ENCODE data around the gene MTFR1L. TPM values are rescaled to one million over a fixed set of nuclear protein-coding genes. Genes with fewer than 3 reads are reported as not detected.

The MTFR1L gene
- total RNA-seq, 1 donor from 2014 or later: 48.1 TPM

DNA sequence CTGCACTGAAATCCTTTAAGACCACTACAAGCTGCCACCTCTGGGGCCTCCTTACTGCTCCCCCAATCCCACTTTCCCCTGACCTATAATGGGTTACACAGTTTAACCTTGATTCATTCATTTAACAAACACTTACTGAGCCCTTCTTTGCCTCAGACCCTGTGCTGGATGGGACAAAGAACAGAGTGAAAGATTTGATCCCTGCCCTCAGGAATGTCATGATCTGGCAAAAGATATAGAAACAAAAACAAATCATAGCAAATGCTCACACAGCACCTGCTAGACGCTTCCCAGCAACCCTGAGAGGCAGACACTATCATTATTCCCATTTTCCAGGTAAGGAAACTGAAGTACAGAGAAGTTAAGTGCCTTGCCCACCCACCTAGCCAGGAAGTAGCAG, 46.5 kb downstream of the MTFR1L start:
- H3K9me3 Mint-ChIP-seq (ENCODE audit: unreplicated experiment): no peaks in the 10 kb centered on the region
- peak overlapping the region; percentile 14 for H3K27ac Mint-ChIP-seq (ENCODE audit: unreplicated experiment)
- H3K36me3 Mint-ChIP-seq (ENCODE audit: low read depth, unreplicated experiment): peaks cover 29% of the 10 kb centered on the region
- TF ChIP-seq, protein P1, sequence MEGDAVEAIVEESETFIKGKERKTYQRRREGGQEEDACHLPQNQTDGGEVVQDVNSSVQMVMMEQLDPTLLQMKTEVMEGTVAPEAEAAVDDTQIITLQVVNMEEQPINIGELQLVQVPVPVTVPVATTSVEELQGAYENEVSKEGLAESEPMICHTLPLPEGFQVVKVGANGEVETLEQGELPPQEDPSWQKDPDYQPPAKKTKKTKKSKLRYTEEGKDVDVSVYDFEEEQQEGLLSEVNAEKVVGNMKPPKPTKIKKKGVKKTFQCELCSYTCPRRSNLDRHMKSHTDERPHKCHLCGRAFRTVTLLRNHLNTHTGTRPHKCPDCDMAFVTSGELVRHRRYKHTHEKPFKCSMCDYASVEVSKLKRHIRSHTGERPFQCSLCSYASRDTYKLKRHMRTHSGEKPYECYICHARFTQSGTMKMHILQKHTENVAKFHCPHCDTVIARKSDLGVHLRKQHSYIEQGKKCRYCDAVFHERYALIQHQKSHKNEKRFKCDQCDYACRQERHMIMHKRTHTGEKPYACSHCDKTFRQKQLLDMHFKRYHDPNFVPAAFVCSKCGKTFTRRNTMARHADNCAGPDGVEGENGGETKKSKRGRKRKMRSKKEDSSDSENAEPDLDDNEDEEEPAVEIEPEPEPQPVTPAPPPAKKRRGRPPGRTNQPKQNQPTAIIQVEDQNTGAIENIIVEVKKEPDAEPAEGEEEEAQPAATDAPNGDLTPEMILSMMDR (IDR thresholded peaks at IDR 0.05; ENCODE audit: unreplicated experiment): no peak
- DNase-seq (ENCODE audit: low spot score): no peak
- peaks cover 12% of the 10 kb centered on the region for H3K4me1 Mint-ChIP-seq (ENCODE audit: unreplicated experiment)
- peaks cover 8% of the 10 kb centered on the region for H3K27me3 Mint-ChIP-seq (ENCODE audit: unreplicated experiment)
- H3K4me3 Mint-ChIP-seq (ENCODE audit: unreplicated experiment): peak overlapping the region; percentile 10

DNA sequence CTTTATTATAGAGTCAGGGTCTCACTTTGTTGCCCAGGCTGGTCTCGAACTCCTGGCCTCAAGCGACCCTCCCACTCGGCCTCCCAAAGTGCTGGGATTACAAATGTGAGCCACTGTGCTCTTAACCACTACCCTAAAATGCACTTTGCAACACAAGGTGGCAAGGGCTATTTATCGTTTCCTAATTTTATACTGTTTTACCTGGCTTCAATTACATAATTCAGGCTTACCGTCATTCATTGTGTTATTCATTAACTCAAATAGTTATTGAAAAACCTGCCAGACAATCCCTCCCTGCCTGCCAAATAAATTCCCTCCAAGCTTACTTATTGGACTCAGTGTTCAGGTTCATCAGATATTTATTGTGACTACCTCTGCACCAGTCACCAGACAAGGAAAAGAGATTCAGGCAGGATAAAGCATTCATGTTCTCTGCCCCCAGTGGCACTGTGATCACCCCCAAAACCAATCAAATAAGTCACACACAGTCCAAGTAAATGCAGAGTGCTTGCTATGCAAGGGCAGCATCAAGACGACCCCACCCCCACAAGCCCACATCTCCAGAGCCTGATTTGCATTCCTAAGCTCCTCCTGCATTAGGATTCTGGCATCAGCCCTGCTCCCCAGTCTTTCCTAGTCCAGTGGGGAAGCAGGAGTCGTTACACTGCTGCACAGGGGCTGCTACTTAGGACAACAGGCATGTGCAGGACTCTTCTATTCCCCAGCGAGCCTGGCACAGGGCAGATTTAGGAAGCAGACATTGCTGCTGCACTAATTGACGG, 47.6 kb downstream of the MTFR1L start:
- H3K4me1 Mint-ChIP-seq (ENCODE audit: unreplicated experiment): peaks cover 9% of the 10 kb centered on the region
- DNase-seq (ENCODE audit: low spot score): no peak
- H3K4me3 Mint-ChIP-seq (ENCODE audit: unreplicated experiment): no peak overlapping the region
- H3K27ac Mint-ChIP-seq (ENCODE audit: unreplicated experiment): no peak overlapping the region
- H3K36me3 Mint-ChIP-seq (ENCODE audit: low read depth, unreplicated experiment): peaks cover 25% of the 10 kb centered on the region
- peaks cover 6% of the 10 kb centered on the region for H3K27me3 Mint-ChIP-seq (ENCODE audit: unreplicated experiment)
- no peaks in the 10 kb centered on the region for H3K9me3 Mint-ChIP-seq (ENCODE audit: unreplicated experiment)
- TF ChIP-seq, protein P1 (IDR thresholded peaks at IDR 0.05; ENCODE audit: unreplicated experiment): no peak

DNA sequence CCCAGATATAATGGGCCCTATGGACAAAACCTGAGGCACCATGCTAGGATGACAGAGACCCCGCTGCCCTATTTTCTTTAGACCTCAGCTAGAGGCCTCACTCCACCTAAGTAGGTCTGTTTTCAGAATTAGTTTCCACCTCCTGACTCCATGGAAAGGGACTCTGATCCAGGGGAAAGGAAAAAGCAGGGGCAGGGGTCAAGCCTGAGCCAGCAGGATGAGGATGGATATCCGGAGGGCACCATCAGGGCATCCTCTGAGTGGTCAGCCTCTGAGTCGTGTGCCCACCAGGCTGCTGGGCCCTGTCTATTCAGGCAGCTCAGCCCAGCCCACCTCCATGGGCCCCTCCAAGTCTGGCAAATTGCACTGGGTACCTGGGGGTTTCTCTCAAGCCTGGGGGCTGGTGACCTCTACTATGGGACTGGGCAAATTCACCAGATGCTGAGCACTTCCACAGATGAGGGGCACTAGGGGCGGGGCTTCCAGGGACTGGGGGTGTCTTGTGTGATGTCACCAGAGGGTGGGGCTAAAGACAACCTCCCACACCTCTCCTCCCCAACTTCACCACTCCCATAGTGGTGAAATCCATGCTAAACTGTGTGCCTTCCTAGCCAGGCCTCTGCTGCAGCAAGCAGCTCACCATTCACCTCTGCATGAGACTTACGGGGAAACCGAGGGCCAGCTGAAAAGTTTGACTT, 50.3 kb downstream of the MTFR1L start:
- no peak overlapping the region for H3K4me3 Mint-ChIP-seq (ENCODE audit: unreplicated experiment)
- no peaks in the 10 kb centered on the region for H3K9me3 Mint-ChIP-seq (ENCODE audit: unreplicated experiment)
- TF ChIP-seq, protein P1 (IDR thresholded peaks at IDR 0.05; ENCODE audit: unreplicated experiment): no peak
- no peak for DNase-seq (ENCODE audit: low spot score)
- peaks cover 11% of the 10 kb centered on the region for H3K4me1 Mint-ChIP-seq (ENCODE audit: unreplicated experiment)
- peaks cover 10% of the 10 kb centered on the region for H3K36me3 Mint-ChIP-seq (ENCODE audit: low read depth, unreplicated experiment)
- no peak overlapping the region for H3K27ac Mint-ChIP-seq (ENCODE audit: unreplicated experiment)
- H3K27me3 Mint-ChIP-seq (ENCODE audit: unreplicated experiment): peaks cover under 1% of the 10 kb centered on the region

DNA sequence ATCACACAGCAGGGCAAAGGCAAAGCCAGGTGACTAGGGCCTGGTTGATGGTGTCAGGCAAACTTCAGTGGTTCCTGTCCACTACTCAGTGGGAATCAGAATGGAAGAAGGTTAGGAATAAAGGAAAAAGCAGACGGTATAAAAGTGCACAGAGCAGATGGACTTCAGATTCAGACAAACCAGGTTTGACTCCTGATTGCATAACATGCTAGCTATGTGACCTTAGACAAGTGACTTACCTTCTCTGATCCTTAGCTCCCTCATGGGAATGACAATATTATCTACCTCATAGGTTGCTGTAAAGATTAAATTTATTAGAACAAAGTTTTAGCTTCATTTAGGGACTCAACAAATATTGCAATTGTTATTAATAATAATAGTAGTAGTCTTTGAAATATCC, 50.9 kb downstream of the MTFR1L start:
- no peak overlapping the region for H3K27ac Mint-ChIP-seq (ENCODE audit: unreplicated experiment)
- no peaks in the 10 kb centered on the region for H3K27me3 Mint-ChIP-seq (ENCODE audit: unreplicated experiment)
- H3K36me3 Mint-ChIP-seq (ENCODE audit: low read depth, unreplicated experiment): peaks cover 8% of the 10 kb centered on the region
- TF ChIP-seq, protein P1 (IDR thresholded peaks at IDR 0.05; ENCODE audit: unreplicated experiment): no peak
- H3K4me1 Mint-ChIP-seq (ENCODE audit: unreplicated experiment): peaks cover 11% of the 10 kb centered on the region
- DNase-seq (ENCODE audit: low spot score): no peak
- no peaks in the 10 kb centered on the region for H3K9me3 Mint-ChIP-seq (ENCODE audit: unreplicated experiment)
- H3K4me3 Mint-ChIP-seq (ENCODE audit: unreplicated experiment): no peak overlapping the region

Data from endothelial cell (in vitro differentiated cells).